ENCODE measurements around the gene CALY. TPM values are rescaled to one million over a fixed set of nuclear protein-coding genes. Genes with fewer than 3 reads are reported as not detected.

CALY gene
- polyA plus RNA-seq, 1 of the 3 experiments (the other 2 are of a cell fraction), result 3.3 TPM

DNA sequence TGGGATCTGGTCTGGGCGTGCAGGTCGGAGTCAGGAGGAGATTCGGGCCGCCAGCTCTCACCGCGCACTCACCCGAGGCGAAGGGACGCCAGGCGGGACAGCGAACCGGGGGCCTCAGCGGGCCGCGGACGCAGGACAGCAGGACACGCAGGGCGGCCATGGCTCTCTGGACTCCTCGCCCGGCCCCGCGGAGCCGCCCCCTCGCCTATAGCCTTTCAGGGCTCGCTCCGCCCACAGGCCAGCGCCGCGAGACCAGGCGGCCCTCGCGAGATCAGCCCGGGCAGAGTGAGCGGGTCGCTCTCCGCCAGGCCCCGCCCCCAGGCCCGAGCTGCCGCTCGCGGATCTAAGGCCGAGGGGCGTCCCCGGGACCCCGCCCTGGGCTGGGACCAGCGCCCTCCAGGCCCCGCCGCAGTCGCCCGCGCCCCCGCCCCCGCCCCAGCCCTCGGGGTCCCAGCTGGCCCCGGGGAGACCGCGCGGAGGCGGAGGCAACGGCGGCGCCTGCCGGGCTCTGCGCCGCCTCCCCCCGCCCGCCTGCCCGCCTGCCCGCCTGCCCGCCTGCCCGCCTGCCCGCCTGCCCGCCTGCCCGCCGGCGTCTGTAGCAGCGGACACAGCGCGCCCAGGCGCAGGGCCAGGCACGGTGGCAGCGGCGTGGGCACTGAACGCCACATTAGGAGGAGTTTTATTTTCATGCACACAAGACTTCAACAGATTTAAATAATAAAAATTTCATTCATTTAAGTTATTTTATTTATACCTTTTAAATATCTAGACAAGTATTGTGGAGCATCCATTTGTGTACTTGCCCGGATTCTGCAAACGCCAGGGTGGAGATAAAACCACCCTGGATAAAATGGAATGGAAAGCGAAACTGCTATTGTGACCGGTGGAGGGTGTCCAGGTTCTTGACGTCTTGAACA is 36.7 kb upstream of the CALY start, which contains the start of gene ECHS1:
Gene ECHS1 (minus strand): TSS at position 181 of the 917 bp plus-strand sequence. CDS start 21 bp downstream, at position 160.
- H3K9me2 ChIP-seq, result no peaks in the 10 kb centered on the region
- WGBS (ENCODE audit: low lambda C conversion rate), result 28% methylated on average over 11 of the region's 89 CpGs
- H3K4me3 ChIP-seq (ENCODE audit: low read depth in 2 of 2, low read length in 1 of 2), result peak within 1 kb of the TSS; percentile 61 to 80
- no peaks in the 10 kb centered on the region for H4K20me1 ChIP-seq (ENCODE audit: insufficient read depth)
- H3K27me3 ChIP-seq (ENCODE audit: insufficient read depth), result no peaks in the 10 kb centered on the region
- DNase-seq, result peak; percentile 100
- ChIA-PET CTCF (interaction anchor here (1.0 kb wide), 1 partner anchor 44 kb away, joined by 5 read pairs; no protein-coding TSS in a partner anchor), POLR2A (interaction anchor here (0.7 to 1.3 kb wide), 4 partner anchors 12 to 49 kb away, joined by 3 to 6 read pairs (median 4); partner anchors contain the start of gene PRAP1)
- H3K9ac ChIP-seq, result peak within 1 kb of the TSS; percentile 62
- H3K27ac ChIP-seq (ENCODE audit: low read depth in 2 of 2, low read length in 1 of 2), result peak within 1 kb of the TSS in 1 of 2 experiments; percentile 89; a peak in 2 of 4 replicates
- no peaks in the 10 kb centered on the region for H3K9me3 ChIP-seq
- peaks cover 0 to 17% of the 10 kb centered on the region in 2 experiments; a peak in 2 of 4 replicates for H3K4me1 ChIP-seq (ENCODE audit: control insufficient read depth in 1 of 2, insufficient read depth in 2 of 2, low read depth in 1 of 2, low read length in 1 of 2)
- H3F3A ChIP-seq (replicated peaks; ENCODE audit: insufficient read depth), result no peaks in the 10 kb centered on the region
- H3K36me3 ChIP-seq (replicated peaks in 1 of 2; ENCODE audit: control insufficient read depth in 1 of 2, insufficient read depth in 2 of 2, low read length in 1 of 2), result peaks cover 9 to 24% of the 10 kb centered on the region in 2 experiments
- peak within 1 kb of the TSS; percentile 78 for H3K4me2 ChIP-seq
- H2AFZ ChIP-seq (ENCODE audit: low read depth), result no peak within 1 kb of the TSS
- peaks cover 9% of the 10 kb centered on the region; the same call in 1 of the 2 replicates for H3K79me2 ChIP-seq (ENCODE audit: insufficient read depth)
- TF ChIP-seq, protein P1, sequence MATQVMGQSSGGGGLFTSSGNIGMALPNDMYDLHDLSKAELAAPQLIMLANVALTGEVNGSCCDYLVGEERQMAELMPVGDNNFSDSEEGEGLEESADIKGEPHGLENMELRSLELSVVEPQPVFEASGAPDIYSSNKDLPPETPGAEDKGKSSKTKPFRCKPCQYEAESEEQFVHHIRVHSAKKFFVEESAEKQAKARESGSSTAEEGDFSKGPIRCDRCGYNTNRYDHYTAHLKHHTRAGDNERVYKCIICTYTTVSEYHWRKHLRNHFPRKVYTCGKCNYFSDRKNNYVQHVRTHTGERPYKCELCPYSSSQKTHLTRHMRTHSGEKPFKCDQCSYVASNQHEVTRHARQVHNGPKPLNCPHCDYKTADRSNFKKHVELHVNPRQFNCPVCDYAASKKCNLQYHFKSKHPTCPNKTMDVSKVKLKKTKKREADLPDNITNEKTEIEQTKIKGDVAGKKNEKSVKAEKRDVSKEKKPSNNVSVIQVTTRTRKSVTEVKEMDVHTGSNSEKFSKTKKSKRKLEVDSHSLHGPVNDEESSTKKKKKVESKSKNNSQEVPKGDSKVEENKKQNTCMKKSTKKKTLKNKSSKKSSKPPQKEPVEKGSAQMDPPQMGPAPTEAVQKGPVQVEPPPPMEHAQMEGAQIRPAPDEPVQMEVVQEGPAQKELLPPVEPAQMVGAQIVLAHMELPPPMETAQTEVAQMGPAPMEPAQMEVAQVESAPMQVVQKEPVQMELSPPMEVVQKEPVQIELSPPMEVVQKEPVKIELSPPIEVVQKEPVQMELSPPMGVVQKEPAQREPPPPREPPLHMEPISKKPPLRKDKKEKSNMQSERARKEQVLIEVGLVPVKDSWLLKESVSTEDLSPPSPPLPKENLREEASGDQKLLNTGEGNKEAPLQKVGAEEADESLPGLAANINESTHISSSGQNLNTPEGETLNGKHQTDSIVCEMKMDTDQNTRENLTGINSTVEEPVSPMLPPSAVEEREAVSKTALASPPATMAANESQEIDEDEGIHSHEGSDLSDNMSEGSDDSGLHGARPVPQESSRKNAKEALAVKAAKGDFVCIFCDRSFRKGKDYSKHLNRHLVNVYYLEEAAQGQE (IDR thresholded peaks at IDR 0.05; ENCODE audit: low read depth, low read length), result no peak
- no peak for TF ChIP-seq TCF12 (IDR thresholded peaks at IDR 0.05)
- TF ChIP-seq NRF1 (IDR thresholded peaks at IDR 0.05; ENCODE audit: low read depth, low read length), result no peak
- TF ChIP-seq, protein P2, sequence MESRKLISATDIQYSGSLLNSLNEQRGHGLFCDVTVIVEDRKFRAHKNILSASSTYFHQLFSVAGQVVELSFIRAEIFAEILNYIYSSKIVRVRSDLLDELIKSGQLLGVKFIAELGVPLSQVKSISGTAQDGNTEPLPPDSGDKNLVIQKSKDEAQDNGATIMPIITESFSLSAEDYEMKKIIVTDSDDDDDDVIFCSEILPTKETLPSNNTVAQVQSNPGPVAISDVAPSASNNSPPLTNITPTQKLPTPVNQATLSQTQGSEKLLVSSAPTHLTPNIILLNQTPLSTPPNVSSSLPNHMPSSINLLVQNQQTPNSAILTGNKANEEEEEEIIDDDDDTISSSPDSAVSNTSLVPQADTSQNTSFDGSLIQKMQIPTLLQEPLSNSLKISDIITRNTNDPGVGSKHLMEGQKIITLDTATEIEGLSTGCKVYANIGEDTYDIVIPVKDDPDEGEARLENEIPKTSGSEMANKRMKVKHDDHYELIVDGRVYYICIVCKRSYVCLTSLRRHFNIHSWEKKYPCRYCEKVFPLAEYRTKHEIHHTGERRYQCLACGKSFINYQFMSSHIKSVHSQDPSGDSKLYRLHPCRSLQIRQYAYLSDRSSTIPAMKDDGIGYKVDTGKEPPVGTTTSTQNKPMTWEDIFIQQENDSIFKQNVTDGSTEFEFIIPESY (IDR thresholded peaks at IDR 0.05; ENCODE audit: borderline replicate concordance, low read depth), result peak; percentile 97
- peak; percentile 91 for TF ChIP-seq TAF1 (IDR thresholded peaks at IDR 0.05; ENCODE audit: borderline replicate concordance, low read depth, low read length)
- peak; percentile 95 for TF ChIP-seq POLR2AphosphoS5 (IDR thresholded peaks at IDR 0.05; ENCODE audit: low read depth, low read length)
- no peak for TF ChIP-seq RAD21 (IDR thresholded peaks at IDR 0.05; ENCODE audit: low read length)
- TF ChIP-seq, protein P3, sequence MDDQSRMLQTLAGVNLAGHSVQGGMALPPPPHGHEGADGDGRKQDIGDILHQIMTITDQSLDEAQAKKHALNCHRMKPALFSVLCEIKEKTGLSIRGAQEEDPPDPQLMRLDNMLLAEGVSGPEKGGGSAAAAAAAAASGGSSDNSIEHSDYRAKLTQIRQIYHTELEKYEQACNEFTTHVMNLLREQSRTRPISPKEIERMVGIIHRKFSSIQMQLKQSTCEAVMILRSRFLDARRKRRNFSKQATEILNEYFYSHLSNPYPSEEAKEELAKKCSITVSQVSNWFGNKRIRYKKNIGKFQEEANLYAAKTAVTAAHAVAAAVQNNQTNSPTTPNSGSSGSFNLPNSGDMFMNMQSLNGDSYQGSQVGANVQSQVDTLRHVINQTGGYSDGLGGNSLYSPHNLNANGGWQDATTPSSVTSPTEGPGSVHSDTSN (IDR thresholded peaks at IDR 0.05), result no peak
- no peak for TF ChIP-seq GATA2 (CRISPR knock-in tag; IDR thresholded peaks at IDR 0.05)
- no peak for TF ChIP-seq SMC3 (IDR thresholded peaks at IDR 0.05; ENCODE audit: low read depth, low read length)
- no peak for TF ChIP-seq NFIC (IDR thresholded peaks at IDR 0.05; ENCODE audit: borderline replicate concordance)
- no peak for TF ChIP-seq CTCF (IDR thresholded peaks at IDR 0.05)
- TF ChIP-seq, protein P4, sequence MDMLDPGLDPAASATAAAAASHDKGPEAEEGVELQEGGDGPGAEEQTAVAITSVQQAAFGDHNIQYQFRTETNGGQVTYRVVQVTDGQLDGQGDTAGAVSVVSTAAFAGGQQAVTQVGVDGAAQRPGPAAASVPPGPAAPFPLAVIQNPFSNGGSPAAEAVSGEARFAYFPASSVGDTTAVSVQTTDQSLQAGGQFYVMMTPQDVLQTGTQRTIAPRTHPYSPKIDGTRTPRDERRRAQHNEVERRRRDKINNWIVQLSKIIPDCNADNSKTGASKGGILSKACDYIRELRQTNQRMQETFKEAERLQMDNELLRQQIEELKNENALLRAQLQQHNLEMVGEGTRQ (IDR thresholded peaks at IDR 0.05; ENCODE audit: borderline replicate concordance, low read depth, low read length), result no peak
- TF ChIP-seq RCOR1 (IDR thresholded peaks at IDR 0.05; ENCODE audit: low read length), result no peak
- TF ChIP-seq FOXM1 (IDR thresholded peaks at IDR 0.05; ENCODE audit: low read depth), result no peak
- TF ChIP-seq YY1 (IDR thresholded peaks at IDR 0.05; ENCODE audit: low read depth), result peak; percentile 85
- TF ChIP-seq, protein P5, sequence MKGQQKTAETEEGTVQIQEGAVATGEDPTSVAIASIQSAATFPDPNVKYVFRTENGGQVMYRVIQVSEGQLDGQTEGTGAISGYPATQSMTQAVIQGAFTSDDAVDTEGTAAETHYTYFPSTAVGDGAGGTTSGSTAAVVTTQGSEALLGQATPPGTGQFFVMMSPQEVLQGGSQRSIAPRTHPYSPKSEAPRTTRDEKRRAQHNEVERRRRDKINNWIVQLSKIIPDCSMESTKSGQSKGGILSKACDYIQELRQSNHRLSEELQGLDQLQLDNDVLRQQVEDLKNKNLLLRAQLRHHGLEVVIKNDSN (IDR thresholded peaks at IDR 0.05; ENCODE audit: borderline replicate concordance, low read depth), result no peak
- no peak for TF ChIP-seq RXRA (IDR thresholded peaks at IDR 0.05; ENCODE audit: borderline replicate concordance, low read depth)
- peak; percentile 85; the same call in 1 of the 2 replicates for TF ChIP-seq SIN3A (IDR thresholded peaks at IDR 0.05; ENCODE audit: borderline replicate concordance, low read depth, low read length)
- TF ChIP-seq TEAD4 (IDR thresholded peaks at IDR 0.05; ENCODE audit: borderline replicate concordance, insufficient read depth), result no peak
- TF ChIP-seq MXI1 (IDR thresholded peaks at IDR 0.05; ENCODE audit: low read depth, low read length), result peak; percentile 73; the same call in 1 of the 2 replicates

Measured in SK-N-SH (cell line).